Measurements from ENCODE around the gene CNOT9.

GRCh38 chr2:218570850-218571249, 2.2 kb downstream of the CNOT9 start:
- TF ChIP-seq POLR2A (IDR thresholded peaks at IDR 0.05; ENCODE audit: low read length) (no peak), GATA1 (IDR thresholded peaks at IDR 0.05; ENCODE audit: low read depth, low read length) (no peak)
